ENCODE measurements around the gene DYNLT4. TPM values are rescaled to one million over a fixed set of nuclear protein-coding genes. Genes with fewer than 3 reads are reported as not detected.
A peak's percentile ranks its signal among the peaks of the same experiment; 100 is the strongest.

The DYNLT4 gene
- total and polyA plus RNA-seq, 4 donors = 0.29 to 0.50 TPM; not detected in 2

DNA sequence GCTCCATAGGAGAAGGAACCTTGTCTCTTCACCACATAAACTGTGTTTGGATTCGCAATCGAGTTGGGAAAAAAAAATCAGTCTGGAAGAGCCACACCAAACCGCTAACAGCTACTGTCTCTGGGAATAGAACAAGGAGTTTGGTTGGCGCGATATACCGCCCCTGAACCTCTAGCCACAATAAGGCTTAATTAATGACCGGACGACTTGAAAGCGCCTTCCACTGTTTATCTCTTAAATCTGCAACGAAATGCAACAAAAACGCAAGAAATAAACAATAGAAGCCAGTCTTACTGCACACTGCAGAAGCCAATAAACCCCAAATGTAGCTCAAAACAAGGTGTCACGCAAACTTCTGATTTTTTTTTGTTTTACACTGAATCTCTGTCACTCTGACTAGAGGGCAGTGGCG, 12.1 kb upstream of the DYNLT4 start:
- H3K9ac ChIP-seq (ENCODE audit: low read depth in 1 of 2, low read length in 2 of 2) = peak overlapping the region; percentile 94 to 98
- WGBS = 3% methylated on average over 13 of the region's 13 CpGs
- peak overlapping the region in 1 of 3 donors; percentile 15 for H3K4me3 ChIP-seq (ENCODE audit: low read depth in 1 of 3, low read length in 3 of 3)
- TF ChIP-seq GABPA (IDR thresholded peaks at IDR 0.05 in 1 of 2, conservative IDR thresholded peaks at IDR 0.05 in 1 of 2) (no peak), YY1 (IDR thresholded peaks at IDR 0.05) (peak; percentile 3)
- no peaks in the 10 kb centered on the region for H3K9me3 ChIP-seq (ENCODE audit: control insufficient read depth in 4 of 4, low read length in 3 of 4)
- no peaks in the 10 kb centered on the region for H3K36me3 ChIP-seq (ENCODE audit: control insufficient read depth in 4 of 4, insufficient read depth in 3 of 4, low read depth in 1 of 4, low read length in 3 of 4)
- H3K27ac ChIP-seq (ENCODE audit: low read depth in 1 of 2, low read length in 2 of 2) = peak overlapping the region; percentile 83 to 98
- DNase-seq (ENCODE audit: low spot score) = no peak
- peaks cover 2 to 23% (median 11%) of the 10 kb centered on the region in 4 donors for H3K4me1 ChIP-seq (ENCODE audit: control insufficient read depth in 4 of 4, insufficient read depth in 4 of 4, low read length in 3 of 4)
- no peaks in the 10 kb centered on the region for H3K27me3 ChIP-seq (ENCODE audit: control insufficient read depth in 4 of 4, insufficient read depth in 4 of 4, low read length in 3 of 4)

DNA sequence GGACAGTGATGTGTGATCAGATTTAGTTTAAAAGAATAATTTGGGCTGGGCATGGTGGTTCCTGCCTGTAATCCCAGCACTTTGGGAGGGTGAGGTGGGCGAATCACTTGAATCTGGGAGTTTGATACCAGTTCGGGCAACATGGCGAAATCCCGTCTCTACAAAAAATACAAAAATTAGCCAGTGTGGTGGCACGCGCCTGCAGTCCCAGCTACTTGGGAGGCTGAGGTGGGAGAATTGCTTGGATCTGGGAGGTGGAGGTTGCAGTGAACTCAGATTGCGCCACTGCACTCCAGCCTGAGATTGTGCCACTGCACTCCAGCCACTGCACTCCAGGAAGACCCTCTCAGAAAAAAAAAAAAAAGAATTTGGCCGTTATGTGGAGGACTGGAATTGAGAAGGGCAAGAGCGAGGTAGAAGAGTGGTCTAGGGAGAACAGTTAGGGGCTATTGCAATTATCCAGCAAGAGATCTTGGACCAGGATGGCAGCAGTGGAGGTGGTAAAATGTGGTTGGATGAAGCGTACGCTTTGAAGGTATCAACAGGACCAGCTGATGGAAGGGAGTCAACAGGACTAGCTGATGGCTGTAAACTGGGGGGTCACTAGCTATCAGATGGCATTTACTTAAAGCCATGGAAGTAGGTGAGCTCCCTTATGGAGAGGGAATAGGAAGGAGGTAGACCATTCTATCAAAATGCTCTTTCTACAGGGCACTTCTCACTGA, 10.8 kb upstream of the DYNLT4 start:
- Histone ChIP-seq H3K36me3 (ENCODE audit: control insufficient read depth in 4 of 4, insufficient read depth in 3 of 4, low read depth in 1 of 4, low read length in 3 of 4) (no peaks in the 10 kb centered on the region), H3K4me3 (ENCODE audit: low read depth in 1 of 3, low read length in 3 of 3) (no peak overlapping the region), H3K27ac (ENCODE audit: low read depth in 1 of 2, low read length in 2 of 2) (no peak overlapping the region), H3K27me3 (ENCODE audit: control insufficient read depth in 4 of 4, insufficient read depth in 4 of 4, low read length in 3 of 4) (no peaks in the 10 kb centered on the region), H3K4me1 (ENCODE audit: control insufficient read depth in 4 of 4, insufficient read depth in 4 of 4, low read length in 3 of 4) (peaks cover 4 to 33% (median 14%) of the 10 kb centered on the region in 4 donors), H3K9ac (ENCODE audit: low read depth in 1 of 2, low read length in 2 of 2) (no peak overlapping the region), H3K9me3 (ENCODE audit: control insufficient read depth in 4 of 4, low read length in 3 of 4) (no peaks in the 10 kb centered on the region)
- TF ChIP-seq FOXA1 (IDR thresholded peaks at IDR 0.05) (no peak), NR2F2 (IDR thresholded peaks at IDR 0.05) (no peak), JUND (IDR thresholded peaks at IDR 0.05) (no peak), RXRA (IDR thresholded peaks at IDR 0.05) (no peak), RAD21 (IDR thresholded peaks at IDR 0.05) (no peak), TAF1 (conservative IDR thresholded peaks at IDR 0.05) (no peak), GABPA (IDR thresholded peaks at IDR 0.05 in 1 of 2, conservative IDR thresholded peaks at IDR 0.05 in 1 of 2) (no peak), EGR1 (IDR thresholded peaks at IDR 0.05; ENCODE audit: low read depth in 2 of 2) (no peak), FOXA2 (IDR thresholded peaks at IDR 0.05) (no peak), YY1 (IDR thresholded peaks at IDR 0.05) (no peak), SP1 (IDR thresholded peaks at IDR 0.05) (no peak), HNF4A (conservative IDR thresholded peaks at IDR 0.05) (no peak), HNF4G (IDR thresholded peaks at IDR 0.05) (no peak)
- TF ChIP-seq, protein P1, sequence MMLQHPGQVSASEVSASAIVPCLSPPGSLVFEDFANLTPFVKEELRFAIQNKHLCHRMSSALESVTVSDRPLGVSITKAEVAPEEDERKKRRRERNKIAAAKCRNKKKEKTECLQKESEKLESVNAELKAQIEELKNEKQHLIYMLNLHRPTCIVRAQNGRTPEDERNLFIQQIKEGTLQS (IDR thresholded peaks at IDR 0.05) = no peak
- TF ChIP-seq, protein P2, sequence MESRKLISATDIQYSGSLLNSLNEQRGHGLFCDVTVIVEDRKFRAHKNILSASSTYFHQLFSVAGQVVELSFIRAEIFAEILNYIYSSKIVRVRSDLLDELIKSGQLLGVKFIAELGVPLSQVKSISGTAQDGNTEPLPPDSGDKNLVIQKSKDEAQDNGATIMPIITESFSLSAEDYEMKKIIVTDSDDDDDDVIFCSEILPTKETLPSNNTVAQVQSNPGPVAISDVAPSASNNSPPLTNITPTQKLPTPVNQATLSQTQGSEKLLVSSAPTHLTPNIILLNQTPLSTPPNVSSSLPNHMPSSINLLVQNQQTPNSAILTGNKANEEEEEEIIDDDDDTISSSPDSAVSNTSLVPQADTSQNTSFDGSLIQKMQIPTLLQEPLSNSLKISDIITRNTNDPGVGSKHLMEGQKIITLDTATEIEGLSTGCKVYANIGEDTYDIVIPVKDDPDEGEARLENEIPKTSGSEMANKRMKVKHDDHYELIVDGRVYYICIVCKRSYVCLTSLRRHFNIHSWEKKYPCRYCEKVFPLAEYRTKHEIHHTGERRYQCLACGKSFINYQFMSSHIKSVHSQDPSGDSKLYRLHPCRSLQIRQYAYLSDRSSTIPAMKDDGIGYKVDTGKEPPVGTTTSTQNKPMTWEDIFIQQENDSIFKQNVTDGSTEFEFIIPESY (IDR thresholded peaks at IDR 0.05) = no peak
- TF ChIP-seq, protein P3, sequence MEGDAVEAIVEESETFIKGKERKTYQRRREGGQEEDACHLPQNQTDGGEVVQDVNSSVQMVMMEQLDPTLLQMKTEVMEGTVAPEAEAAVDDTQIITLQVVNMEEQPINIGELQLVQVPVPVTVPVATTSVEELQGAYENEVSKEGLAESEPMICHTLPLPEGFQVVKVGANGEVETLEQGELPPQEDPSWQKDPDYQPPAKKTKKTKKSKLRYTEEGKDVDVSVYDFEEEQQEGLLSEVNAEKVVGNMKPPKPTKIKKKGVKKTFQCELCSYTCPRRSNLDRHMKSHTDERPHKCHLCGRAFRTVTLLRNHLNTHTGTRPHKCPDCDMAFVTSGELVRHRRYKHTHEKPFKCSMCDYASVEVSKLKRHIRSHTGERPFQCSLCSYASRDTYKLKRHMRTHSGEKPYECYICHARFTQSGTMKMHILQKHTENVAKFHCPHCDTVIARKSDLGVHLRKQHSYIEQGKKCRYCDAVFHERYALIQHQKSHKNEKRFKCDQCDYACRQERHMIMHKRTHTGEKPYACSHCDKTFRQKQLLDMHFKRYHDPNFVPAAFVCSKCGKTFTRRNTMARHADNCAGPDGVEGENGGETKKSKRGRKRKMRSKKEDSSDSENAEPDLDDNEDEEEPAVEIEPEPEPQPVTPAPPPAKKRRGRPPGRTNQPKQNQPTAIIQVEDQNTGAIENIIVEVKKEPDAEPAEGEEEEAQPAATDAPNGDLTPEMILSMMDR (IDR thresholded peaks at IDR 0.05; ENCODE audit: low read depth, low read length, missing input control) = no peak
- TF ChIP-seq, protein P4, sequence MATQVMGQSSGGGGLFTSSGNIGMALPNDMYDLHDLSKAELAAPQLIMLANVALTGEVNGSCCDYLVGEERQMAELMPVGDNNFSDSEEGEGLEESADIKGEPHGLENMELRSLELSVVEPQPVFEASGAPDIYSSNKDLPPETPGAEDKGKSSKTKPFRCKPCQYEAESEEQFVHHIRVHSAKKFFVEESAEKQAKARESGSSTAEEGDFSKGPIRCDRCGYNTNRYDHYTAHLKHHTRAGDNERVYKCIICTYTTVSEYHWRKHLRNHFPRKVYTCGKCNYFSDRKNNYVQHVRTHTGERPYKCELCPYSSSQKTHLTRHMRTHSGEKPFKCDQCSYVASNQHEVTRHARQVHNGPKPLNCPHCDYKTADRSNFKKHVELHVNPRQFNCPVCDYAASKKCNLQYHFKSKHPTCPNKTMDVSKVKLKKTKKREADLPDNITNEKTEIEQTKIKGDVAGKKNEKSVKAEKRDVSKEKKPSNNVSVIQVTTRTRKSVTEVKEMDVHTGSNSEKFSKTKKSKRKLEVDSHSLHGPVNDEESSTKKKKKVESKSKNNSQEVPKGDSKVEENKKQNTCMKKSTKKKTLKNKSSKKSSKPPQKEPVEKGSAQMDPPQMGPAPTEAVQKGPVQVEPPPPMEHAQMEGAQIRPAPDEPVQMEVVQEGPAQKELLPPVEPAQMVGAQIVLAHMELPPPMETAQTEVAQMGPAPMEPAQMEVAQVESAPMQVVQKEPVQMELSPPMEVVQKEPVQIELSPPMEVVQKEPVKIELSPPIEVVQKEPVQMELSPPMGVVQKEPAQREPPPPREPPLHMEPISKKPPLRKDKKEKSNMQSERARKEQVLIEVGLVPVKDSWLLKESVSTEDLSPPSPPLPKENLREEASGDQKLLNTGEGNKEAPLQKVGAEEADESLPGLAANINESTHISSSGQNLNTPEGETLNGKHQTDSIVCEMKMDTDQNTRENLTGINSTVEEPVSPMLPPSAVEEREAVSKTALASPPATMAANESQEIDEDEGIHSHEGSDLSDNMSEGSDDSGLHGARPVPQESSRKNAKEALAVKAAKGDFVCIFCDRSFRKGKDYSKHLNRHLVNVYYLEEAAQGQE (IDR thresholded peaks at IDR 0.05) = no peak
- TF ChIP-seq, protein P5, sequence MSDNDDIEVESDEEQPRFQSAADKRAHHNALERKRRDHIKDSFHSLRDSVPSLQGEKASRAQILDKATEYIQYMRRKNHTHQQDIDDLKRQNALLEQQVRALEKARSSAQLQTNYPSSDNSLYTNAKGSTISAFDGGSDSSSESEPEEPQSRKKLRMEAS (IDR thresholded peaks at IDR 0.05) = no peak
- 94% methylated on average over 11 of the region's 11 CpGs for WGBS
- DNase-seq (ENCODE audit: low spot score) = no peak
